GM18873 (cell line): ENCODE measurements around the gene GRIK5.
"Not testable (repeated sequence)": the region's sequence is repeated elsewhere in the genome, so short reads cannot be mapped to it uniquely, and the experiment has no call there.

ENCODE experiments used
- ATAC-seq: cut with Tn5 transposase; IDR thresholded peaks from one replicate; pipeline ENCODE4 v1.9.1; 2021; ENCODE audit warnings: mild to moderate bottlenecking, moderate library complexity, moderate number of reproducible peaks; ENCODE audit not compliant: unreplicated experiment, low FRiP score

The GRIK5 gene, protein sequence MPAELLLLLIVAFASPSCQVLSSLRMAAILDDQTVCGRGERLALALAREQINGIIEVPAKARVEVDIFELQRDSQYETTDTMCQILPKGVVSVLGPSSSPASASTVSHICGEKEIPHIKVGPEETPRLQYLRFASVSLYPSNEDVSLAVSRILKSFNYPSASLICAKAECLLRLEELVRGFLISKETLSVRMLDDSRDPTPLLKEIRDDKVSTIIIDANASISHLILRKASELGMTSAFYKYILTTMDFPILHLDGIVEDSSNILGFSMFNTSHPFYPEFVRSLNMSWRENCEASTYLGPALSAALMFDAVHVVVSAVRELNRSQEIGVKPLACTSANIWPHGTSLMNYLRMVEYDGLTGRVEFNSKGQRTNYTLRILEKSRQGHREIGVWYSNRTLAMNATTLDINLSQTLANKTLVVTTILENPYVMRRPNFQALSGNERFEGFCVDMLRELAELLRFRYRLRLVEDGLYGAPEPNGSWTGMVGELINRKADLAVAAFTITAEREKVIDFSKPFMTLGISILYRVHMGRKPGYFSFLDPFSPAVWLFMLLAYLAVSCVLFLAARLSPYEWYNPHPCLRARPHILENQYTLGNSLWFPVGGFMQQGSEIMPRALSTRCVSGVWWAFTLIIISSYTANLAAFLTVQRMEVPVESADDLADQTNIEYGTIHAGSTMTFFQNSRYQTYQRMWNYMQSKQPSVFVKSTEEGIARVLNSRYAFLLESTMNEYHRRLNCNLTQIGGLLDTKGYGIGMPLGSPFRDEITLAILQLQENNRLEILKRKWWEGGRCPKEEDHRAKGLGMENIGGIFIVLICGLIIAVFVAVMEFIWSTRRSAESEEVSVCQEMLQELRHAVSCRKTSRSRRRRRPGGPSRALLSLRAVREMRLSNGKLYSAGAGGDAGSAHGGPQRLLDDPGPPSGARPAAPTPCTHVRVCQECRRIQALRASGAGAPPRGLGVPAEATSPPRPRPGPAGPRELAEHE

DNA sequence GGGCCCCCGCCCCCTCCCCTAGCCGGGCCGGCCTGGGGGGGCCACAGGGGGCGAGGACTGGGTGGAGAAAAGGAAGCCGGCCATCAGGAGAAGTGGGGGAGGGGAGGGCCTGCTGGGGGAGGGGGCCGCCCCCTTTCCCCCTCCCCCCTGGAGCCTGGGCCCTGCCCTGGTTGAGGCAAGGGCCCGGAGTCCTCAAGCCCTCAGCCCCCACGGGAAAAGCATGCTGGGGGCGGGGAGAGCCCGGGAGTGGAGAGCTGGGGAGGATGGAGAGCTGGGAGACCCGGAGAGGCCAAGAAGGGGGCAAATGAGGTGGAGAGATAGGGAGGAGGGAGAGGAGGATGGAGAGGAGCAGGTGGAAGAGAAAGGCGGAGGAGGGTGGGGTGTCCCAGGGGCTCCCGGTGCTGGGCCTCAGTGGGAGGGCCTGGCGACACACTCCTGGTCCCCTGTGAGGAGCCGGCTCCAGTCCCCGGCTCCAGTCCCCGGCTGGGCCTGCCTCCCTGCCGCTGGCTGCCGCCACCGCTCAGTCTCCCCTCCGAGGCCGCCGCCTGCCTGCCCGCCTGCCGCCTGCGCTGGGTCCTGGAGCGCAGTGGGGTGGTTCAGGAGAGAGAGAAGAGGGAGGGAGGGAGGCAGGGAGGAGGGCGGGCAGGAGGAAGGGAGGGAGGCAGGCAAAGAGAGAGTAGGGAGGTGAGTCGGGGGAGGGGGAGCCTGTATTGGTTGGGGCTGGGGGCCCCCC lies at the start of gene GRIK5:
TSS of gene GRIK5 (minus strand) at position 588 of the 733 bp plus-strand sequence. CDS start 4,436 bp downstream, outside the sequence.
- ATAC-seq, result no peak

GRCh38 chr19:42117076-42117475 lies 47.1 kb upstream of the GRIK5 start:
- ATAC-seq, result no peak

- no peak for ATAC-seq
These were observed 46.5 kb upstream of the GRIK5 start for GRCh38 chr19:42116308-42117075.

GRCh38 chr19:42115705-42116104 lies 45.7 kb upstream of the GRIK5 start:
- no peak for ATAC-seq

DNA sequence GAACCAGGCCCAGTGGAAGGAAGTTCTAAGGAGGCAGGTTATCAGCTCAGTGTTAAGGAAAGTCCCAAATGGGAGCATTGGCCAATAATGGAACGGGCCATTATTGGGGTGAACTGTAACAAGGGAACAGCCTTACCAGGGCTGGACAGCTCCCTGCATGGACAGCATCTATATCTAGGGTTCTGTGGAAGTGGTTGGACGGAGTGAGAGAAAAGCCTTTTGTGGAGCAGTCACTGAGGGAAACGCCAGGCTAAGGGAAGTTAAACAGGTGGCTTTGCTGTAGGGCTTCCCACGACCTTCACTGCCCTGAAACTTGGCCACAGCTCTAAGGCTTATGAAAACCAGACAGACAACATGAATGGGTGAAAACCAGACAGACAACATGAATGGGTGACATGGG lies 45.2 kb upstream of the GRIK5 start:
- no peak for ATAC-seq

GRCh38 chr19:42114412-42114811 lies 44.4 kb upstream of the GRIK5 start:
- ATAC-seq, result peak; percentile 43

- ATAC-seq, result peak; percentile 20
These were observed 43.8 kb upstream of the GRIK5 start for GRCh38 chr19:42113641-42114348.

- no peak for ATAC-seq
These were observed 41.8 kb upstream of the GRIK5 start for GRCh38 chr19:42111811-42112210.

DNA sequence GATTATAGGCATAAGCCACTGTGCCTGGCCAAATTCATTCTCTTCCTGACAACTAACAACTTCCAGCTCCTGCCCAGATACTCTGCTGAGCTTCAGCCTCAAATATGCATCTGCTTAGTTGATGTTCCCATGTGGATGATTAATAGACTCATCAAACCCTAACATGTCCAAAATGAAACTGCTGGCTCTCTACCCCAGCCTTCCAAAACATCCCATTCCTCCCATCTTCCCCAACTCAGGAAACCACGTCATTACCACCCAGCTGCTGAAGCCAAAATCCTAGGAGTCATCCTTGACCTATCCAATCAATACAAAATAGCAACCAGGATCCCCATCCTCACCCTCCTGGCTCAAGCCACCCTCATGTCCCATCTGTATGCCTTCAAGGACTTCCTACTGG lies 41.4 kb upstream of the GRIK5 start:
- no peak for ATAC-seq

- no peak for ATAC-seq
These were observed 40.7 kb upstream of the GRIK5 start for GRCh38 chr19:42110658-42111057.

GRCh38 chr19:42109896-42110295 lies 39.9 kb upstream of the GRIK5 start:
- no peak for ATAC-seq

DNA sequence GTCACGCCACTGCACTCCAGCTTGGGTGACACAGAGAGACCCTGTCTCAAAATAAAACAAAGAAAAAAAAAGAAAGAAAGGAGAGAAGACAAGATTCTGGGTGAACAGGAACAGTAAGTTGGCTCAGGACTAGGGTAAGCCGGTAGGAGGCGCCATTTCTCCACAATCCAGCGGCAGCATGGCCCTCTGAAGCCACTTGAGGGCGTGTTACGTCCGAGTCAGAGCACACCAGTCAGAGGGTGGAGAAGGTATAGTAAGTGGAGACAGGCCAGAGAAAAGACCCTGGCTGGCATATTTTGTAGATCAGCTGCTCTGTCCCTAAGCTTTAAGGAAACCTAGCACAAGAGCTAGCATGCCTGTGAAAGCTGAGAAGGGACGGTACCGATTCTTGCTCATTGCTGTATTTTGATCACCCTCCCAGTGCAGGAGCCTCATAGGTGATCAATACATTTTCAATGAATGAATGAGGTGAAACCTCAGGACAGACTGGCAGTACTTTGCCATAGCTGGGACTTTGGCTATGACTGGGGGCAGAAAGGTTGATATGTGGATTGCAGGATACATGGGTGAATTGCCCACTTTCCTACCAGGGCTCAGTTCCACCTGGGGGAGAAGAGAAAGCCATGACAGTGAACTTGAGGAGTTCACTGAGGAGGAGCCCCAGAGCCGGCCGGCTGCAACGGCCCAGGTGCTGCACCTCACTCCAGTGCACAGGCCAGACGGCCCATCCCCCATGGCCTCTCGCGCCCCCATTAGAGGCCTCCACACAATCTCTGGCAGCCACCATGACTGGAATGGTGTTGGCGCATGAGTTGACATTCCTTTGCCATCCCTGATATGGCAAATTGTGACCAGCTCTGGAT lies 38.8 kb upstream of the GRIK5 start:
- ATAC-seq, result no peak

DNA sequence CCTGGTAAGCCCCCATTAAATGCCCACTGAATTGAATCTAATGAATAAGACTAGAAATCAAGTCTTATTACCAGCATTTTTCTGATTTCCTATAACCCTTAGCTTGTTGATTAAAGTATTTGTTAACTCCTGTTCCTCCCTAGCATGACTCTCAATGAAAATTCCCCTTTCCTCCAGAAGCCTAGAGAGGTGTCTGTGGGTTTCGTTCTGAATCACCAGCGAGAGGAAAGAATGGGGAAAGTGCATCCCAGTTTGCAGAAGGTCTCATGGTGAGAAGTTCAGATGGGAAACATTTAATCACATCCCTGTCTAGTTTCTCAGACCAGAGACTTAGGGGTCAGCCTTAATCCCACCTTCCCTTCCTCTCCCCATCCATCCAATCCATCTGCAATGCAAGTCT lies 35.4 kb upstream of the GRIK5 start:
- ATAC-seq, result no peak

DNA sequence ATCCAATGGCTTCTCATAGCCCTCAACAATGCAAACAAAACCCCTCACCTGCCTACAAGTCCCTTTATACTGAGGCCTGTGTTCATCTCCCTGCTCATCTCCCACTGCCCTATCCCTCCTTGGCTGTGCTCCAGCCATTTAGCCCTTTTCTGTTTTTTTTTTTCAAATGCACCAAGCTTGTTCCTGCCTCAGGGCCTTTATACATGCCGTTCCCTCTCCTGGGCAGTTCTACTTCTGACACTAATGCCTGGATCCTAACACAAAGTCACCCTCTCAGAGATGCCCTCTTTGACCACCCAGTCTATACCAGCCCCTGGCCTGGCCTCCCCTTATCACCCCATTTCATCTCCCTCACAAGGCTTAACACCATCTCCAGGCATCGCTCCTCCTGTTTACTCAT lies 32.9 kb upstream of the GRIK5 start:
- ATAC-seq, result no peak

DNA sequence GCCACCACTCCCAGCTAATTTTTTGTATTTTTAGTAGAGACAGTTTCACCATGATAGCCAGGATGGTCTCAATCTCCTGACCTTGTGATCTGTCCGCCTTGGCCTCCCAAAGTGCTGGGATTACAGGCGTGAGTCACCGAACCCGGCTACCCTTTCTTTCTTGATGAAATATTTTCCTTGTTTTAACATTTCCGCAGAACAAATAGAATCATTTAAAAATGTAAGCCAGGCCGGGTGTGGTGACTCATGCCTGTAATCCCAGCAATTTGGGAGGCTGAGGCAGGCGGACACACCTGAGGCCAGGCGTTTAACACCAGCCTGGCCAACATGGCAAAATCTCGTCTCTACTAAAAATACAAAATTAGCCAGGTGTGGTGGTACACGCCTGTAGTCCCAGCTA lies 30.2 kb upstream of the GRIK5 start:
- not testable (repeated sequence) for ATAC-seq

DNA sequence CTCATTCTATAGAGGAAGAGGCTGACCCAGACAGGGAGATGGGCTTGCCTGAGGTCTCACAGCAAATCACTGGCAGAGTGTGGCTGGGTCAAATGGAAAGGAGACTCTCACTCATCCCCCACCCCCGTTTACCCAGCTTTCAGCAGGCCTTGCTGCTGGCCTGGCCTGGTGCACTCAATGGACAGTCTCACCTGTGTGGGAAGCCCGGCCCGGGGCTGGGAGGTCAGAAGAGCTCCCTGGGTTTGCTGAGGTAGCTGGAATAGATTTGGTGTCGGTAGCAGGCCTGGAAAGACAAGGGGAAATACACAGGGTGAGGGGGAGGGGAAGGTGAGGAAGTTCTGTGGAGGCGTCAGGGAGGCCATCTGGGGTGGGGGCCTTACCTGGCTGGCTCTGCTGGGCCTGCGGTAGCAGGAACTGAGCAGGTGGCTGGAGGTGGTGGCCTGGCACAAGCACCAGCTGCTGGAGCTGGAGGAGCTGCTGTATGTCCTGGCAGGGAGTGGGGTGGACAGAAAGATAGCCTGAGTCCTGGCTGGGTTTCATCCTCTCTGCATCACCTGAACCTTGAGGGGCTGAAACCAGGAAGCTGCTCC lies 29.4 kb upstream of the GRIK5 start:
- no peak for ATAC-seq

GRCh38 chr19:42098781-42099180 lies 28.8 kb upstream of the GRIK5 start:
- no peak for ATAC-seq

DNA sequence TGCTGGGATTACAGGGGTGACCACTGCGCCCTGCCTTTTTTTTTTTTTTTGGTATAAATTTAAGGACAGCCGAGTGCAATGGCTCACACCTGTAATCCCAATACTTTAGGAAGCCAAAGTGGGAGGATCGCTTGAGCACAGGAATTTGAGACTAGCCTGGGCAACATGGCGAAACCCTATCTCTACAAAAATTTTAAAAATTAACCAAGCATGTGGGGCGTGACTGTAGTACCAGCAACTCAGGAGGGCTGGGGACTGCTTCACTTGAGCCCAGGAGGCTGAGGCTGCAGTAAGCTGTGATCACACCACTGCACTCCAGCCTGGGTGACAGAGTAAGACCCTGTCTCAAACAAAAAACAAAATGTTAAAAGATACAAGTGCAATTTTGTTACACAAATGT lies 27.5 kb upstream of the GRIK5 start:
- no peak for ATAC-seq
